Measurements from ENCODE around the gene FOXP1.

The FOXP1 gene

GRCh38 chr3:71598292-71598691 lies 14.8 kb upstream of the FOXP1 start:
- DNase-seq (ENCODE audit: extremely low spot score): no peak
- POLR2A ChIA-PET: no interaction called here
- CTCF ChIA-PET: no interaction called here
- TF ChIP-seq HDGF (IDR thresholded peaks at IDR 0.05; ENCODE audit: borderline replicate concordance) (no peak), TARDBP (IDR thresholded peaks at IDR 0.05) (no peak), FOXA1 (IDR thresholded peaks at IDR 0.05) (no peak), NFRKB (IDR thresholded peaks at IDR 0.05) (no peak), BHLHE40 (IDR thresholded peaks at IDR 0.05; ENCODE audit: borderline replicate concordance) (no peak), ELF4 (IDR thresholded peaks at IDR 0.05) (no peak), L3MBTL2 (conservative IDR thresholded peaks at IDR 0.05) (no peak), FOXM1 (IDR thresholded peaks at IDR 0.05; ENCODE audit: borderline replicate concordance) (no peak), SUZ12 (IDR thresholded peaks at IDR 0.05) (no peak)

- ChIA-PET CTCF (interaction anchor here (1.0 kb wide), 1 partner anchor 24 kb away, joined by 3 read pairs; no protein-coding TSS in a partner anchor), POLR2A (no interaction called here)
- no peak for TF ChIP-seq HDGF (IDR thresholded peaks at IDR 0.05; ENCODE audit: borderline replicate concordance)
- TF ChIP-seq ELF4 (IDR thresholded peaks at IDR 0.05): no peak
- no peak for TF ChIP-seq SUZ12 (IDR thresholded peaks at IDR 0.05)
- TF ChIP-seq ZNF384 (IDR thresholded peaks at IDR 0.05): no peak
- TF ChIP-seq CTBP1 (IDR thresholded peaks at IDR 0.05; ENCODE audit: borderline replicate concordance): no peak
- TF ChIP-seq LEF1 (IDR thresholded peaks at IDR 0.05; ENCODE audit: borderline replicate concordance): no peak
- TF ChIP-seq FOXK2 (IDR thresholded peaks at IDR 0.05): no peak
- TF ChIP-seq FOXA1 (IDR thresholded peaks at IDR 0.05): no peak
- TF ChIP-seq PKNOX1 (IDR thresholded peaks at IDR 0.05): no peak
- no peak for TF ChIP-seq L3MBTL2 (conservative IDR thresholded peaks at IDR 0.05)
- TF ChIP-seq NFRKB (IDR thresholded peaks at IDR 0.05): no peak
- TF ChIP-seq BHLHE40 (IDR thresholded peaks at IDR 0.05; ENCODE audit: borderline replicate concordance): no peak
- no peak for TF ChIP-seq TARDBP (IDR thresholded peaks at IDR 0.05)
- no peak for TF ChIP-seq FOXM1 (IDR thresholded peaks at IDR 0.05; ENCODE audit: borderline replicate concordance)
- no peak for TF ChIP-seq ARNT (IDR thresholded peaks at IDR 0.05)
- no peak for TF ChIP-seq SP1 (IDR thresholded peaks at IDR 0.05)
- DNase-seq (ENCODE audit: extremely low spot score): no peak
These were observed 13.8 kb upstream of the FOXP1 start for GRCh38 chr3:71597286-71597685.

GRCh38 chr3:71593106-71593505 lies 9.6 kb upstream of the FOXP1 start:
- ChIA-PET POLR2A (no interaction called here), CTCF (no interaction called here)
- TF ChIP-seq LEF1 (IDR thresholded peaks at IDR 0.05; ENCODE audit: borderline replicate concordance) (no peak), FOXM1 (IDR thresholded peaks at IDR 0.05; ENCODE audit: borderline replicate concordance) (no peak), FOXK2 (IDR thresholded peaks at IDR 0.05) (no peak), FOXA1 (IDR thresholded peaks at IDR 0.05) (no peak), TARDBP (IDR thresholded peaks at IDR 0.05) (no peak), HDGF (IDR thresholded peaks at IDR 0.05; ENCODE audit: borderline replicate concordance) (no peak), L3MBTL2 (conservative IDR thresholded peaks at IDR 0.05) (no peak), BHLHE40 (IDR thresholded peaks at IDR 0.05; ENCODE audit: borderline replicate concordance) (no peak), ZNF384 (IDR thresholded peaks at IDR 0.05) (no peak)
- no peak for DNase-seq (ENCODE audit: extremely low spot score)

- TF ChIP-seq FOXA1 (IDR thresholded peaks at IDR 0.05) (no peak), BHLHE40 (IDR thresholded peaks at IDR 0.05; ENCODE audit: borderline replicate concordance) (no peak), NFRKB (IDR thresholded peaks at IDR 0.05) (no peak), SP1 (IDR thresholded peaks at IDR 0.05) (no peak), LEF1 (IDR thresholded peaks at IDR 0.05; ENCODE audit: borderline replicate concordance) (no peak), ZNF384 (IDR thresholded peaks at IDR 0.05) (no peak), TARDBP (IDR thresholded peaks at IDR 0.05) (no peak), FOXM1 (IDR thresholded peaks at IDR 0.05; ENCODE audit: borderline replicate concordance) (no peak), PKNOX1 (IDR thresholded peaks at IDR 0.05) (no peak), ELF4 (IDR thresholded peaks at IDR 0.05) (no peak), L3MBTL2 (conservative IDR thresholded peaks at IDR 0.05) (no peak), HDGF (IDR thresholded peaks at IDR 0.05; ENCODE audit: borderline replicate concordance) (no peak), FOXK2 (IDR thresholded peaks at IDR 0.05) (no peak), ARNT (IDR thresholded peaks at IDR 0.05) (no peak), CTBP1 (IDR thresholded peaks at IDR 0.05; ENCODE audit: borderline replicate concordance) (no peak), SUZ12 (IDR thresholded peaks at IDR 0.05) (no peak)
- POLR2A ChIA-PET: no interaction called here
- CTCF ChIA-PET: interaction anchor here (0.7 kb wide), 1 partner anchor 148 kb away, joined by 3 read pairs; no protein-coding TSS in a partner anchor
- no peak for DNase-seq (ENCODE audit: extremely low spot score)
These were observed 7.6 kb upstream of the FOXP1 start for GRCh38 chr3:71591101-71591500.

GRCh38 chr3:71589132-71589531 lies 5.6 kb upstream of the FOXP1 start:
- ChIA-PET CTCF (no interaction called here), POLR2A (no interaction called here)
- no peak for DNase-seq (ENCODE audit: extremely low spot score)
- TF ChIP-seq L3MBTL2 (conservative IDR thresholded peaks at IDR 0.05) (no peak), ELF4 (IDR thresholded peaks at IDR 0.05) (no peak), SP1 (IDR thresholded peaks at IDR 0.05) (no peak), BHLHE40 (IDR thresholded peaks at IDR 0.05; ENCODE audit: borderline replicate concordance) (no peak), CTBP1 (IDR thresholded peaks at IDR 0.05; ENCODE audit: borderline replicate concordance) (no peak), FOXA1 (IDR thresholded peaks at IDR 0.05) (no peak), FOXK2 (IDR thresholded peaks at IDR 0.05) (no peak), FOXM1 (IDR thresholded peaks at IDR 0.05; ENCODE audit: borderline replicate concordance) (no peak), ZNF384 (IDR thresholded peaks at IDR 0.05) (no peak)

- no peak for DNase-seq (ENCODE audit: extremely low spot score)
- TF ChIP-seq BHLHE40 (IDR thresholded peaks at IDR 0.05; ENCODE audit: borderline replicate concordance) (no peak), LEF1 (IDR thresholded peaks at IDR 0.05; ENCODE audit: borderline replicate concordance) (no peak), SP1 (IDR thresholded peaks at IDR 0.05) (no peak), ELF4 (IDR thresholded peaks at IDR 0.05) (no peak), PKNOX1 (IDR thresholded peaks at IDR 0.05) (no peak), SUZ12 (IDR thresholded peaks at IDR 0.05) (no peak), ZNF384 (IDR thresholded peaks at IDR 0.05) (no peak), ARNT (IDR thresholded peaks at IDR 0.05) (no peak), TARDBP (IDR thresholded peaks at IDR 0.05) (no peak), FOXM1 (IDR thresholded peaks at IDR 0.05; ENCODE audit: borderline replicate concordance) (no peak), L3MBTL2 (conservative IDR thresholded peaks at IDR 0.05) (no peak), FOXA1 (IDR thresholded peaks at IDR 0.05) (no peak), CTBP1 (IDR thresholded peaks at IDR 0.05; ENCODE audit: borderline replicate concordance) (no peak)
- ChIA-PET CTCF (no interaction called here), POLR2A (no interaction called here)
These were observed 4.4 kb upstream of the FOXP1 start for GRCh38 chr3:71587958-71588357.

Data from HEK293T (cell line).